Stimulated activated CD8-positive, alpha-beta memory T cell treated with anti-CD3 and anti-CD28 coated beads, Interleukin-7, amount 100 ng/mL, for 48 hours (primary cell): ENCODE results near the gene GPS2.

Experiments used
- DNase-seq, 2 donors: peaks; one replicate each; pipeline ENCODE4 v3.0.0-alpha.2; 2020; ENCODE audit warnings: low read depth in 1 of 2; ENCODE audit errors: extremely low read depth in 1 of 2

Gene GPS2

GRCh38 chr17:7318121-7318860, 3.1 kb upstream of the GPS2 start:
- no peak for DNase-seq

GRCh38 chr17:7317161-7317803, 2.1 kb upstream of the GPS2 start:
- DNase-seq: no peak

GRCh38 chr17:7315570-7316235, 543 bp upstream of the GPS2 start:
- DNase-seq: no peak

- no peak for DNase-seq
Observed at GRCh38 chr17:7313890-7314718, 1.1 kb downstream of the GPS2 start.

GRCh38 chr17:7313088-7313889, 1.9 kb downstream of the GPS2 start:
- DNase-seq: no peak

- DNase-seq: no peak
Observed at GRCh38 chr17:7312432-7313087, 2.6 kb downstream of the GPS2 start.

GRCh38 chr17:7311110-7311705, 4.0 kb downstream of the GPS2 start:
- DNase-seq: no peak

GRCh38 chr17:7309628-7310027, 5.5 kb downstream of the GPS2 start:
- DNase-seq: no peak

GRCh38 chr17:7308625-7309433, 6.3 kb downstream of the GPS2 start:
- DNase-seq: peak in 1 of 2 donors; percentile 71

GRCh38 chr17:7307686-7308624, 7.2 kb downstream of the GPS2 start:
- no peak for DNase-seq

- DNase-seq: peak; percentile 99 to 100
Observed at GRCh38 chr17:7306911-7307685, 8.1 kb downstream of the GPS2 start, which contains the start of gene EIF5A. TSS of gene EIF5A (plus strand) at chr17:7307628. CDS start at chr17:7309636, 2,008 bp downstream.

GRCh38 chr17:7304179-7304578, 11.0 kb downstream of the GPS2 start:
- no peak for DNase-seq

GRCh38 chr17:7296189-7296861, 18.8 kb downstream of the GPS2 start:
- no peak for DNase-seq

- no peak for DNase-seq
Observed at GRCh38 chr17:7295230-7296180, 19.7 kb downstream of the GPS2 start.

GRCh38 chr17:7294614-7295153, 20.5 kb downstream of the GPS2 start, which contains the start of gene YBX2:
TSS of gene YBX2 (minus strand) at chr17:7294639. CDS start at chr17:7294500, 139 bp downstream.
- peak in 1 of 2 donors; percentile 79 for DNase-seq
